K562 (cell line): ENCODE measurements around the gene ACTL7B. TPM values are rescaled to one million over a fixed set of nuclear protein-coding genes. Genes with fewer than 3 reads are reported as not detected.

ENCODE experiments used
- ATAC-seq: fragments of 200-7000 bp; cut with Tn5 transposase; 3 replicates; pipeline ENCODE4 v1.9.1; 2020; ENCODE audit warnings: moderate library complexity
- BruUV-seq: library from RNA; stranded (reverse); fragments of 400-500 nt; replicated peaks from 2 replicates; lab custom pipeline; 2021; lab: Mats Ljungman, UMichigan
- CTCF ChIA-PET: fragments of 300-600 bp; formaldehyde crosslinking; extraction: SDS; loops from one replicate; lab custom pipeline; 2021; ENCODE audit warnings: low intra/inter-chr PET ratio; lab: Yijun Ruan, JAX
- POLR2A ChIA-PET: fragments of 300-600, 350-650 bp; sonication (Branson Sonifier 250); formaldehyde crosslinking; extraction: SDS; loops from one replicate; lab custom pipeline; 2021; ENCODE audit warnings: antibody characterized with exemption, inconsistent platforms; lab: Yijun Ruan, JAX
- DNase-seq, 4 experiments: peaks; one replicate each; pipeline versions ENCODE4 v3.0.0 to v3.0.0-alpha.2; 2011 to 2018; ENCODE audit warnings: low spot score in 3 of 4, mixed read lengths in 3 of 4; ENCODE audit errors: extremely low read depth in 1 of 4
- FAIRE-seq: peaks from 2 replicates; lab custom pipeline; 2011; peaks lifted over from hg19 to GRCh38; lab: Jason Lieb, UNC
- H2AFZ ChIP-seq: 2 replicates; pipeline ENCODE4 v1.6.0; 2011; ENCODE audit warnings: low read depth, low read length, control low read depth, inconsistent platforms
- H3K27ac ChIP-seq: fragments of 200-600 bp; 3 replicates; pipeline ENCODE4 v1.8.0; 2011; ENCODE audit warnings: low read depth, mild to moderate bottlenecking, control low read depth, inconsistent platforms, low read length, moderate library complexity, mixed read lengths; ENCODE audit errors: extremely low read depth
- H3K27me3 ChIP-seq, 2 experiments: fragments of 300-600 bp in 1 of 2; 2 replicates in 1 of 2; 3 replicates in 1 of 2; pipeline versions ENCODE4 v1.6.0 to v1.8.0; 2011; ENCODE audit warnings: inconsistent platforms in 2 of 2, low read length in 2 of 2, mild to moderate bottlenecking in 1 of 2, mixed read lengths in 1 of 2, moderate library complexity in 1 of 2; ENCODE audit not compliant: control insufficient read depth in 2 of 2, insufficient read depth in 2 of 2
- H3K36me3 ChIP-seq: fragments of 300-600 bp; 3 replicates; pipeline ENCODE4 v1.8.0; 2011; ENCODE audit warnings: mild to moderate bottlenecking, low read length, inconsistent platforms; ENCODE audit not compliant: control insufficient read depth, insufficient read depth
- H3K4me1 ChIP-seq, 2 experiments: fragments of 200-600 bp in 1 of 2; replicated peaks in 1 of 2; 2 replicates in 1 of 2; 3 replicates in 1 of 2; pipeline versions ENCODE4 v1.5.1 to v1.8.0; 2011; ENCODE audit warnings: inconsistent platforms in 2 of 2, low read length in 2 of 2, mild to moderate bottlenecking in 1 of 2, mixed read lengths in 1 of 2, moderate library complexity in 1 of 2; ENCODE audit not compliant: control insufficient read depth in 2 of 2, insufficient read depth in 2 of 2
- H3K4me2 ChIP-seq: 2 replicates; pipeline ENCODE4 v1.6.1; 2011; ENCODE audit warnings: low read length, control low read depth, inconsistent platforms, mixed read lengths; ENCODE audit not compliant: insufficient read depth
- H3K4me3 ChIP-seq: fragments of 200-600 bp; sonication (generic), shearing (Covaris generic); 2 replicates; pipeline ENCODE4 v1.5.1; 2016; ENCODE audit warnings: control low read depth, inconsistent platforms
- H3K79me2 ChIP-seq: fragments of 200-600 bp; 3 replicates; pipeline ENCODE4 v1.8.0; 2011; ENCODE audit warnings: low read length, inconsistent platforms; ENCODE audit not compliant: control insufficient read depth, insufficient read depth
- H3K9ac ChIP-seq, 2 experiments: 2 replicates each; pipeline versions ENCODE4 v1.6.0 to v1.6.1; 2011; ENCODE audit warnings: low read depth in 2 of 2, low read length in 2 of 2, control low read depth in 1 of 2, inconsistent platforms in 1 of 2, mild to moderate bottlenecking in 1 of 2, mixed read lengths in 1 of 2; ENCODE audit not compliant: insufficient read depth in 1 of 2
- H3K9me1 ChIP-seq: one replicate; pipeline ENCODE4 v1.6.0; 2011; ENCODE audit warnings: inconsistent platforms, mild to moderate bottlenecking, low read length, moderate library complexity; ENCODE audit not compliant: control insufficient read depth, insufficient read depth
- H3K9me3 ChIP-seq: replicated peaks from 2 replicates; pipeline ENCODE4 v1.5.1; 2011; ENCODE audit warnings: low read depth, low read length, inconsistent platforms; ENCODE audit not compliant: control insufficient read depth, insufficient read depth
- H4K20me1 ChIP-seq: replicated peaks from 2 replicates; pipeline ENCODE4 v1.6.1; 2011; ENCODE audit warnings: low read length, inconsistent platforms, mixed read lengths; ENCODE audit not compliant: control insufficient read depth, insufficient read depth
- BDP1 ChIP-seq: IDR thresholded peaks from 3 replicates; pipeline ENCODE4 v1.6.1; 2011; ENCODE audit not compliant: insufficient read length, insufficient read depth
- JUND ChIP-seq, 2 experiments: IDR thresholded peaks; 2 replicates in 1 of 2; 3 replicates in 1 of 2; pipeline ENCODE4 v1.6.1; 2011; ENCODE audit warnings: borderline replicate concordance in 2 of 2, low read depth in 2 of 2, low read length in 2 of 2, improper control_type of control experiment in 1 of 2, missing biosample characterization in 1 of 2, missing genetic modification characterization in 1 of 2, missing genetic modification reagents in 1 of 2
- KAT2B ChIP-seq: IDR thresholded peaks from one replicate; pipeline ENCODE4 v1.6.1; 2012; ENCODE audit warnings: low read depth, mild to moderate bottlenecking, control low read depth, inconsistent platforms, low read length, moderate library complexity
- SMARCA4 ChIP-seq: fragments of 450-650 bp; IDR thresholded peaks from 2 replicates; pipeline ENCODE4 v1.6.1; 2016
- ZBTB8A ChIP-seq: fragments of 450-650 bp; IDR thresholded peaks from 2 replicates; pipeline ENCODE4 v1.6.1; 2018; ENCODE audit warnings: mild to moderate bottlenecking, moderate library complexity; ENCODE audit not compliant: partially characterized antibody
- ZC3H11A ChIP-seq: IDR thresholded peaks from 2 replicates; pipeline ENCODE4 v1.6.1; 2012; ENCODE audit warnings: low read depth, low read length, improper control_type of control experiment
- ZNF217 ChIP-seq: sonication (generic); formaldehyde crosslinking; IDR thresholded peaks from 2 replicates; pipeline ENCODE4 v1.8.0; 2022; ENCODE audit warnings: mild to moderate bottlenecking, missing genetic modification reagents
- ZNF41 ChIP-seq: fragments of 250-450 bp; sonication (Bioruptor Pico); conservative IDR thresholded peaks from 2 replicates; pipeline ENCODE4 v1.4.0; 2020; ENCODE audit warnings: mild to moderate bottlenecking
- ZNF76 ChIP-seq: fragments of 250-450 bp; sonication (Bioruptor Pico); IDR thresholded peaks from 2 replicates; pipeline ENCODE4 v1.4.0; 2020; ENCODE audit warnings: mild to moderate bottlenecking, moderate library complexity, borderline replicate concordance
- ZNF780A ChIP-seq: fragments of 250-450 bp; sonication (Bioruptor Pico); IDR thresholded peaks from 2 replicates; pipeline ENCODE4 v1.5.0; 2021; ENCODE audit warnings: mild to moderate bottlenecking
- WGBS: fragments of 100-300 bp; shearing (Covaris generic); methylation state at CpG from one replicate; pipeline ENCODE4 v1.1.6; 2016; ENCODE audit warnings: low coverage, mixed read lengths; ENCODE audit not compliant: insufficient coverage; ENCODE audit errors: missing lambda C conversion rate; 5-methylcytosine and 5-hydroxymethylcytosine counted together
- in situ Hi-C: fragments of 300-500 bp; cut with MboI; formaldehyde crosslinking; loops from 4 replicates; pipeline ENCODE4 v1.15.0; 2018; ENCODE audit warnings: inconsistent platforms, mixed read lengths
- intact Hi-C: fragments of 100-400 bp; cut with micrococcal nuclease; formaldehyde crosslinking; loops from 2 replicates; pipeline ENCODE4 v1.14.2; 2022
- polyA plus RNA-seq, 8 experiments: library from polyadenylated mRNA; depleted of rRNA in 4 of 8; stranded (reverse) in 5 of 8; unstranded in 3 of 8; fragments of >200 nt; fragmentation: Nextera tagmentation in 2 of 8; fragmentation: Illumina TruSeq in 1 of 8; extraction: Ambion mirVana in 2 of 8; extraction: Trizol in 1 of 8; gene quantifications; 2 replicates each; pipeline versions ENCODE4 v1.2.1 to v1.2.3, GENCODE V29; 2011 to 2014; ENCODE audit warnings: inconsistent platforms in 1 of 8, missing spikeins in 1 of 8
- total RNA-seq, 7 experiments: library from RNA; depleted of rRNA in 6 of 7; stranded (reverse); fragments of >200 nt in 6 of 7; fragmentation: Illumina TruSeq in 2 of 7; extraction: Trizol in 2 of 7; gene quantifications; 2 replicates each; pipeline versions ENCODE4 v1.2.1 to v1.2.3, GENCODE V29; 2011 to 2021; ENCODE audit warnings: low replicate concordance in 1 of 7
- TF ChIP-seq, protein P1 (sequence below): fragments of 250-450 bp; sonication (Bioruptor Pico); IDR thresholded peaks from 2 replicates; pipeline ENCODE4 v1.8.0; 2021; ENCODE audit warnings: moderate library complexity, mild to moderate bottlenecking, inconsistent platforms
- TF ChIP-seq, protein P2 (sequence below): fragments of 450-650 bp; conservative IDR thresholded peaks from 2 replicates; pipeline ENCODE4 v1.6.1; 2016; ENCODE audit warnings: missing genetic modification characterization, low read depth, mild to moderate bottlenecking, missing compliant biosample characterization, moderate library complexity

The ACTL7B gene
- total and polyA plus RNA-seq, 9 of the 15 experiments (the other 6 are each of a cell fraction or from before 2014, with no cell fraction given), result not detected

DNA sequence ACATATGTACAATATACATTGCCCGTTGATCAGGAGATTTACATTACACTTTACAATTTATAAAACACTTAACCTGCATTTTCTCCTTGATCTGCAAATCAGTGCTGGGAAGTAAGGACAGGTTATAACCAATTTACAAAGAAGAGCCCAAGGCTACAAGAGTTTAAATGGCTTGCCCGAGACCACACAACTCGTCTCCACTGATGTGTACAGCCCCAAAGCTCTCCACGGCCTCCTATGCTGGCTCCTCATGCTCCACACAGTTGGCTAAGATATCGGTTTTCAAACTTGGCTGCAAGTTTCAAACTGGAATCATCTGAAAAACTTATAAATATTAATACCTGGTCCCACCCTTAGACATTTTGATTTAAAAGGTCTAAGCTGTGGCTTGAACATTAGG is 10.3 kb downstream of the ACTL7B start (continued):
- TF ChIP-seq, protein P1, sequence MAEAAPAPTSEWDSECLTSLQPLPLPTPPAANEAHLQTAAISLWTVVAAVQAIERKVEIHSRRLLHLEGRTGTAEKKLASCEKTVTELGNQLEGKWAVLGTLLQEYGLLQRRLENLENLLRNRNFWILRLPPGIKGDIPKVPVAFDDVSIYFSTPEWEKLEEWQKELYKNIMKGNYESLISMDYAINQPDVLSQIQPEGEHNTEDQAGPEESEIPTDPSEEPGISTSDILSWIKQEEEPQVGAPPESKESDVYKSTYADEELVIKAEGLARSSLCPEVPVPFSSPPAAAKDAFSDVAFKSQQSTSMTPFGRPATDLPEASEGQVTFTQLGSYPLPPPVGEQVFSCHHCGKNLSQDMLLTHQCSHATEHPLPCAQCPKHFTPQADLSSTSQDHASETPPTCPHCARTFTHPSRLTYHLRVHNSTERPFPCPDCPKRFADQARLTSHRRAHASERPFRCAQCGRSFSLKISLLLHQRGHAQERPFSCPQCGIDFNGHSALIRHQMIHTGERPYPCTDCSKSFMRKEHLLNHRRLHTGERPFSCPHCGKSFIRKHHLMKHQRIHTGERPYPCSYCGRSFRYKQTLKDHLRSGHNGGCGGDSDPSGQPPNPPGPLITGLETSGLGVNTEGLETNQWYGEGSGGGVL (CRISPR knock-in tag), result no peak
- no peak for TF ChIP-seq ZNF76 (CRISPR knock-in tag)
- TF ChIP-seq BDP1, result no peak
- TF ChIP-seq ZNF780A (CRISPR knock-in tag), result no peak

DNA sequence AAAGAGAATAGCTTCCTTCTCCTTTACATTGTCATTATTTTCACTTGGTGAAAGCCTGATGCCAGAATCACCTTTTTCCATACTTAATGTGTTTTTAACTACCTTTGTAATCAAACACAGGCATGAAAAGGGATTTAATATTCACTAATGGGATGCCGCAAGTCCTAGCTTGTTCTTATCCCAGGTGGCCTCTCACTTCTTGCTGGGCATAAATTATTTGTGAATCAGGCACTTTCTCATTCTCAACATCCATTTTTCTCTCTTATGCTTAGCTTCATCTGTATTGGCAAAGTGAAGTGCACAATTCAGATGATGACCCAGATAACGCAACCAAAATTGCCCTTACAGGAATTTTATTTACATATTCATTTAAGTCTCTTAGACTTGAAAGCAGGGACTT is 10.9 kb downstream of the ACTL7B start:
- Histone ChIP-seq H4K20me1 (no peaks in the 10 kb centered on the region), H3K9me1 (no peaks in the 10 kb centered on the region), H3K4me1 (peaks cover 0 to 2% of the 10 kb centered on the region in 2 experiments; a peak in 1 of 5 replicates), H3K4me3 (no peak overlapping the region), H3K27ac (no peak overlapping the region), H3K9me3 (no peaks in the 10 kb centered on the region), H2AFZ (no peak overlapping the region), H3K9ac (no peak overlapping the region), H3K79me2 (no peaks in the 10 kb centered on the region), H3K27me3 (0 out of 5 replicates have a peak, but pooled peaks cover 0 to 2% of the 10 kb centered on the region in 2 experiments), H3K36me3 (no peaks in the 10 kb centered on the region), H3K4me2 (no peak overlapping the region)
- ATAC-seq (no peak), DNase-seq (no peak), FAIRE-seq (no peak)
- CTCF ChIA-PET, result no interaction called here
- in situ Hi-C loops, result no loop called here
- WGBS, result 7% methylated on average over 2 of the region's 2 CpGs
- POLR2A ChIA-PET, result interaction anchor here (0.6 to 1.3 kb wide), 4 partner anchors 11 to 19 kb away, joined by 3 to 6 read pairs (median 4); partner anchors contain the start of gene ACTL7B
- no peak for TF ChIP-seq KAT2B
- TF ChIP-seq JUND (IDR thresholded peaks at IDR 0.05; ENCODE audit: borderline replicate concordance, low read depth, low read length), result no peak
- TF ChIP-seq JUND (tag; IDR thresholded peaks at IDR 0.05; ENCODE audit: borderline replicate concordance, low read depth, low read length), result no peak
- TF ChIP-seq ZC3H11A, result no peak
- no peak for TF ChIP-seq ZNF217 (CRISPR knock-in tag)
- TF ChIP-seq, protein P2, sequence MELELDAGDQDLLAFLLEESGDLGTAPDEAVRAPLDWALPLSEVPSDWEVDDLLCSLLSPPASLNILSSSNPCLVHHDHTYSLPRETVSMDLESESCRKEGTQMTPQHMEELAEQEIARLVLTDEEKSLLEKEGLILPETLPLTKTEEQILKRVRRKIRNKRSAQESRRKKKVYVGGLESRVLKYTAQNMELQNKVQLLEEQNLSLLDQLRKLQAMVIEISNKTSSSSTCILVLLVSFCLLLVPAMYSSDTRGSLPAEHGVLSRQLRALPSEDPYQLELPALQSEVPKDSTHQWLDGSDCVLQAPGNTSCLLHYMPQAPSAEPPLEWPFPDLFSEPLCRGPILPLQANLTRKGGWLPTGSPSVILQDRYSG (tag), result no peak
- TF ChIP-seq ZBTB8A, result no peak
- TF ChIP-seq ZNF41 (CRISPR knock-in tag), result no peak
- no peak for TF ChIP-seq SMARCA4
- intact Hi-C loops, result no loop called here
- no TSS peak for BruUV-seq
